WTC11 (cell line): ENCODE data around the gene UCN. TPM values are rescaled to one million over a fixed set of nuclear protein-coding genes. Genes with fewer than 3 reads are reported as not detected.
A peak's percentile ranks its signal among the peaks of the same experiment; 100 is the strongest.

Source experiments
- ATAC-seq: fragments of 200-7000 bp; cut with Tn5 transposase; 2 replicates; pipeline ENCODE4 v1.10.0; 2021; ENCODE audit warnings: mild to moderate bottlenecking, moderate library complexity
- CTCF ChIA-PET: fragments of 300-600 bp; sonication (Branson Sonifier 250); formaldehyde crosslinking; loops from one replicate; lab custom pipeline; 2021; ENCODE audit warnings: antibody characterized with exemption; lab: Charles Lee
- POLR2A ChIA-PET: fragments of 350-600 bp; sonication (Branson Sonifier 250); formaldehyde crosslinking; loops from one replicate; lab custom pipeline; 2021; ENCODE audit warnings: antibody characterized with exemption; lab: Charles Lee
- DNase-seq: peaks from one replicate; pipeline ENCODE4 v3.0.0; 2021; ENCODE audit warnings: low spot score
- H3K27ac Mint-ChIP-seq: 2 replicates; pipeline ENCODE4 v1.8.0; 2021; ENCODE audit warnings: mixed read lengths
- H3K27me3 Mint-ChIP-seq: 2 replicates; pipeline ENCODE4 v1.8.0; 2021; ENCODE audit warnings: low read depth, mild to moderate bottlenecking, moderate library complexity, mixed read lengths
- H3K36me3 Mint-ChIP-seq: 2 replicates; pipeline ENCODE4 v1.8.0; 2021; ENCODE audit warnings: mixed read lengths
- H3K4me1 Mint-ChIP-seq: 2 replicates; pipeline ENCODE4 v1.8.0; 2022; ENCODE audit warnings: mixed read lengths
- H3K4me3 Mint-ChIP-seq: 2 replicates; pipeline ENCODE4 v1.8.0; 2021; ENCODE audit warnings: mild to moderate bottlenecking, moderate library complexity, mixed read lengths
- H3K9me3 Mint-ChIP-seq: 2 replicates; pipeline ENCODE4 v1.8.0; 2021; ENCODE audit warnings: mixed read lengths
- ARID4B ChIP-seq: sonication (generic); formaldehyde crosslinking; IDR thresholded peaks from 2 replicates; pipeline ENCODE4 v1.8.0; 2023; ENCODE audit warnings: missing genetic modification reagents, mild to moderate bottlenecking, borderline replicate concordance
- ATF2 ChIP-seq: sonication (generic); formaldehyde crosslinking; IDR thresholded peaks from 2 replicates; pipeline ENCODE4 v1.8.1; 2022; ENCODE audit warnings: low read depth, missing genetic modification reagents, borderline replicate concordance
- ATF3 ChIP-seq: sonication (generic); formaldehyde crosslinking; conservative IDR thresholded peaks from 2 replicates; pipeline ENCODE4 v1.8.1; 2022; ENCODE audit warnings: mild to moderate bottlenecking, missing genetic modification reagents
- CREB1 ChIP-seq: sonication (generic); formaldehyde crosslinking; IDR thresholded peaks from 2 replicates; pipeline ENCODE4 v1.8.0; 2023; ENCODE audit warnings: mild to moderate bottlenecking, missing genetic modification reagents
- EMX1 ChIP-seq: fragments of 250-450 bp; sonication (Bioruptor Pico); IDR thresholded peaks from 2 replicates; pipeline ENCODE4 v1.8.0; 2021; ENCODE audit warnings: mild to moderate bottlenecking
- ESRRA ChIP-seq: sonication (generic); formaldehyde crosslinking; IDR thresholded peaks from 2 replicates; pipeline ENCODE4 v1.8.1; 2022; ENCODE audit warnings: mild to moderate bottlenecking, missing genetic modification reagents, borderline replicate concordance
- JUN ChIP-seq: sonication (generic); formaldehyde crosslinking; IDR thresholded peaks from 2 replicates; pipeline ENCODE4 v1.8.0; 2023; ENCODE audit warnings: mild to moderate bottlenecking, missing genetic modification reagents
- MAX ChIP-seq: sonication (generic); formaldehyde crosslinking; IDR thresholded peaks from 2 replicates; pipeline ENCODE4 v1.8.0; 2022; ENCODE audit warnings: mild to moderate bottlenecking, missing genetic modification reagents
- NFATC4 ChIP-seq: fragments of 250-450 bp; sonication (Bioruptor Pico); IDR thresholded peaks from 2 replicates; pipeline ENCODE4 v1.9.0; 2021; ENCODE audit warnings: mild to moderate bottlenecking
- NFE2L1 ChIP-seq: sonication (generic); formaldehyde crosslinking; IDR thresholded peaks from 2 replicates; pipeline ENCODE4 v1.8.1; 2023; ENCODE audit warnings: missing genetic modification reagents
- PRDM15 ChIP-seq: sonication (generic); formaldehyde crosslinking; IDR thresholded peaks from 2 replicates; pipeline ENCODE4 v1.8.0; 2022; ENCODE audit warnings: missing genetic modification reagents
- SP1 ChIP-seq: sonication (generic); formaldehyde crosslinking; conservative IDR thresholded peaks from 2 replicates; pipeline ENCODE4 v1.8.1; 2022; ENCODE audit warnings: missing genetic modification reagents
- TCF7 ChIP-seq: sonication (generic); formaldehyde crosslinking; IDR thresholded peaks from 2 replicates; pipeline ENCODE4 v1.8.0; 2022; ENCODE audit warnings: mild to moderate bottlenecking, low read depth, missing genetic modification reagents, moderate library complexity
- ZNF121 ChIP-seq: sonication (generic); formaldehyde crosslinking; IDR thresholded peaks from 2 replicates; pipeline ENCODE4 v1.8.0; 2023; ENCODE audit warnings: missing genetic modification reagents
- ZNF232 ChIP-seq: sonication (generic); formaldehyde crosslinking; IDR thresholded peaks from 2 replicates; pipeline ENCODE4 v1.8.0; 2022; ENCODE audit warnings: mild to moderate bottlenecking, missing genetic modification reagents
- total RNA-seq: library from RNA; stranded (reverse); gene quantifications from 3 replicates; pipeline ENCODE4 v1.2.3, GENCODE V29; 2021

UCN gene
- total RNA-seq, 1 experiment from 2014 or later = 0.68 TPM

GRCh38 chr2:27294928-27295327 lies 13.3 kb downstream of the UCN start:
- CTCF ChIA-PET = interaction anchor here (0.6 to 7.9 kb wide), 4 partner anchors 8 to 46 kb away, joined by 3 to 153 read pairs (median 46); partner anchors contain the start of gene TRIM54
- no peaks in the 10 kb centered on the region for H3K27me3 Mint-ChIP-seq
- no peak overlapping the region for H3K4me3 Mint-ChIP-seq
- TF ChIP-seq JUN (CRISPR knock-in tag) = no peak
- TF ChIP-seq ZNF232 (CRISPR knock-in tag) = no peak
- no peak for TF ChIP-seq ATF3
- TF ChIP-seq ATF2 (CRISPR knock-in tag) = no peak
- TF ChIP-seq NFE2L1 = no peak
- no peak for TF ChIP-seq ESRRA
- TF ChIP-seq TCF7 (CRISPR knock-in tag) = no peak
- no peak for TF ChIP-seq NFATC4
- TF ChIP-seq ZNF121 (CRISPR knock-in tag) = no peak
- TF ChIP-seq EMX1 = no peak
- no peak for TF ChIP-seq CREB1 (CRISPR knock-in tag)
- TF ChIP-seq SP1 (CRISPR knock-in tag) = no peak
- H3K27ac Mint-ChIP-seq = no peak overlapping the region
- peaks cover 12% of the 10 kb centered on the region for H3K4me1 Mint-ChIP-seq
- DNase-seq (no peak), ATAC-seq (no peak)
- no peaks in the 10 kb centered on the region for H3K9me3 Mint-ChIP-seq
- no peaks in the 10 kb centered on the region for H3K36me3 Mint-ChIP-seq
- POLR2A ChIA-PET = interaction anchor here (0.6 kb wide), 1 partner anchor 23 kb away, joined by 4 read pairs; no protein-coding TSS in a partner anchor

- DNase-seq (peak; percentile 35), ATAC-seq (peak; percentile 95)
- Mint-ChIP-seq H3K36me3 (no peaks in the 10 kb centered on the region), H3K9me3 (no peaks in the 10 kb centered on the region), H3K4me3 (peak overlapping the region; percentile 29), H3K27ac (no peak overlapping the region), H3K4me1 (peaks cover 18% of the 10 kb centered on the region), H3K27me3 (no peaks in the 10 kb centered on the region)
- TF ChIP-seq PRDM15 (CRISPR knock-in tag) = peak; percentile 42; the same call in 1 of the 2 replicates
- TF ChIP-seq ARID4B (CRISPR knock-in tag) = no peak
- no peak for TF ChIP-seq MAX (CRISPR knock-in tag)
- ChIA-PET POLR2A (interaction anchor here (0.6 to 1.5 kb wide), 6 partner anchors 10 to 209 kb away, joined by 3 to 6 read pairs (median 3); partner anchors contain the start of gene TRIM54), CTCF (interaction anchor here (0.6 to 7.9 kb wide), 33 partner anchors 11 to 330 kb away, joined by 3 to 153 read pairs (median 5); partner anchors contain the start of genes ATRAID, KHK, PREB and SLC30A3)
Measured at GRCh38 chr2:27291865-27292264, 16.4 kb downstream of the UCN start.
